Osteoblast (primary cell): ENCODE measurements around the gene TMEM225. TPM values are rescaled to one million over a fixed set of nuclear protein-coding genes. Genes with fewer than 3 reads are reported as not detected.

Source experiments
- DNase-seq: peaks from one replicate; pipeline ENCODE4 v3.0.0; 2011; ENCODE audit warnings: low spot score, mixed read lengths; ENCODE audit not compliant: insufficient read length; ENCODE audit errors: missing footprints
- H2AFZ ChIP-seq: 2 replicates; pipeline ENCODE4 v1.6.0; 2011; ENCODE audit warnings: mild to moderate bottlenecking, low read length
- H3K27ac ChIP-seq: 2 replicates; pipeline ENCODE4 v1.5.1; 2011; ENCODE audit warnings: mild to moderate bottlenecking, low read depth, low read length, moderate library complexity
- H3K27me3 ChIP-seq: 2 replicates; pipeline ENCODE4 v1.6.0; 2012; ENCODE audit warnings: mild to moderate bottlenecking, control low read depth, inconsistent platforms, low read length, moderate library complexity; ENCODE audit not compliant: insufficient read depth
- H3K36me3 ChIP-seq: 2 replicates; pipeline ENCODE4 v1.5.1; 2011; ENCODE audit warnings: mild to moderate bottlenecking, low read length, control low read depth, moderate library complexity; ENCODE audit not compliant: insufficient read depth
- H3K4me1 ChIP-seq: 2 replicates; pipeline ENCODE4 v1.5.1; 2011; ENCODE audit warnings: mild to moderate bottlenecking, low read length, control low read depth, moderate library complexity; ENCODE audit not compliant: insufficient read depth
- H3K4me2 ChIP-seq: 2 replicates; pipeline ENCODE4 v1.6.0; 2011; ENCODE audit warnings: mild to moderate bottlenecking, low read length; ENCODE audit not compliant: insufficient read depth
- H3K4me3 ChIP-seq: fragments of 200-600 bp; sonication (generic); 3 replicates; pipeline ENCODE4 v1.5.1; 2012; ENCODE audit warnings: mild to moderate bottlenecking, low read length, inconsistent platforms; ENCODE audit not compliant: insufficient read depth
- H3K79me2 ChIP-seq: 2 replicates; pipeline ENCODE4 v1.6.0; 2012; ENCODE audit warnings: mild to moderate bottlenecking, low read length, control low read depth, inconsistent platforms; ENCODE audit not compliant: insufficient read depth
- H3K9me3 ChIP-seq: 2 replicates; pipeline ENCODE4 v1.5.1; 2011; ENCODE audit warnings: low read depth, low read length, control low read depth
- H4K20me1 ChIP-seq: 2 replicates; pipeline ENCODE4 v1.6.0; 2012; ENCODE audit warnings: mild to moderate bottlenecking, low read length, control low read depth; ENCODE audit not compliant: insufficient read depth
- total RNA-seq: library from RNA; depleted of rRNA; stranded (reverse); fragments of >200 nt; gene quantifications from 2 replicates; pipeline ENCODE4 v1.2.3, GENCODE V29; 2012
- TF ChIP-seq, protein P1 (sequence below): IDR thresholded peaks from 2 replicates; pipeline ENCODE4 v1.5.1; 2011; ENCODE audit warnings: mild to moderate bottlenecking, low read depth, low read length, moderate library complexity; ENCODE audit errors: extremely low read depth

TMEM225 gene
- total RNA-seq, 1 donor, result not detected

GRCh38 chr11:123833095-123833494 is 52.4 kb downstream of the TMEM225 start:
- no peaks in the 10 kb centered on the region for H4K20me1 ChIP-seq

More at GRCh38 chr11:123833095-123833494, 52.4 kb downstream of the TMEM225 start:
- Histone ChIP-seq H3K4me2 (no peak overlapping the region), H3K4me3 (no peak overlapping the region), H3K79me2 (no peaks in the 10 kb centered on the region), H3K36me3 (no peaks in the 10 kb centered on the region), H3K4me1 (no peaks in the 10 kb centered on the region), H3K27ac (no peak overlapping the region), H2AFZ (no peak overlapping the region), H3K27me3 (no peaks in the 10 kb centered on the region), H3K9me3 (no peaks in the 10 kb centered on the region)
- peak; percentile 18 for DNase-seq
- TF ChIP-seq, protein P1, sequence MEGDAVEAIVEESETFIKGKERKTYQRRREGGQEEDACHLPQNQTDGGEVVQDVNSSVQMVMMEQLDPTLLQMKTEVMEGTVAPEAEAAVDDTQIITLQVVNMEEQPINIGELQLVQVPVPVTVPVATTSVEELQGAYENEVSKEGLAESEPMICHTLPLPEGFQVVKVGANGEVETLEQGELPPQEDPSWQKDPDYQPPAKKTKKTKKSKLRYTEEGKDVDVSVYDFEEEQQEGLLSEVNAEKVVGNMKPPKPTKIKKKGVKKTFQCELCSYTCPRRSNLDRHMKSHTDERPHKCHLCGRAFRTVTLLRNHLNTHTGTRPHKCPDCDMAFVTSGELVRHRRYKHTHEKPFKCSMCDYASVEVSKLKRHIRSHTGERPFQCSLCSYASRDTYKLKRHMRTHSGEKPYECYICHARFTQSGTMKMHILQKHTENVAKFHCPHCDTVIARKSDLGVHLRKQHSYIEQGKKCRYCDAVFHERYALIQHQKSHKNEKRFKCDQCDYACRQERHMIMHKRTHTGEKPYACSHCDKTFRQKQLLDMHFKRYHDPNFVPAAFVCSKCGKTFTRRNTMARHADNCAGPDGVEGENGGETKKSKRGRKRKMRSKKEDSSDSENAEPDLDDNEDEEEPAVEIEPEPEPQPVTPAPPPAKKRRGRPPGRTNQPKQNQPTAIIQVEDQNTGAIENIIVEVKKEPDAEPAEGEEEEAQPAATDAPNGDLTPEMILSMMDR, result no peak

Other genes starting within 250 kb of the TMEM225 start
- gene SCN3B, start 231.0 kb downstream of the TMEM225 start, total RNA-seq, result under 0.01 TPM in 2 replicates
- 5.6 and 6.5 TPM in 2 replicates for gene ZNF202, start 144.0 kb downstream of the TMEM225 start, total RNA-seq
- gene OR6X1, start 131.2 kb downstream of the TMEM225 start, total RNA-seq, result not detected in 2 replicates
- not detected in 2 replicates for gene OR6M1, start 79.3 kb downstream of the TMEM225 start, total RNA-seq
- gene OR8D4, start 16.5 kb upstream of the TMEM225 start, total RNA-seq, result under 0.01 TPM in 2 replicates
- gene OR4D5, start 53.9 kb upstream of the TMEM225 start, total RNA-seq, result not detected in 2 replicates
- not detected in 2 replicates for gene OR6T1, start 58.2 kb upstream of the TMEM225 start, total RNA-seq
- gene OR10S1, start 92.1 kb upstream of the TMEM225 start, total RNA-seq, result not detected in 2 replicates
- gene OR10G6, start 109.5 kb upstream of the TMEM225 start, total RNA-seq, result not detected in 2 replicates
- gene OR10G4, start 127.3 kb upstream of the TMEM225 start, total RNA-seq, result not detected in 2 replicates
- not detected in 2 replicates for gene OR10G9, start 137.3 kb upstream of the TMEM225 start, total RNA-seq
- not detected in 2 replicates for gene OR10G8, start 141.1 kb upstream of the TMEM225 start, total RNA-seq
- not detected in 2 replicates for gene OR10G7, start 155.7 kb upstream of the TMEM225 start, total RNA-seq
- gene VWA5A, start 229.8 kb upstream of the TMEM225 start, total RNA-seq, result 12.3 and 17.4 TPM in 2 replicates